Tracheal epithelial cell (primary cell): ENCODE results near the gene SETD3. TPM values are rescaled to one million over a fixed set of nuclear protein-coding genes. Genes with fewer than 3 reads are reported as not detected.

ENCODE experiments used
- total RNA-seq: library from RNA; depleted of rRNA; stranded (reverse); fragments of >200 nt; gene quantifications from 2 replicates; pipeline ENCODE4 v1.2.1, GENCODE V29; 2014

Gene SETD3
- total RNA-seq, result 75.4 and 76.9 TPM in 2 replicates

GRCh38 chr14:99479906-99480869, at the start of gene SETD3:
TSS of gene SETD3 (minus strand) at chr14:99480859. CDS start at chr14:99465805, 15,054 bp downstream.

GRCh38 chr14:99480917-99481744, 472 bp upstream of the SETD3 start, which contains the start of gene CCNK:
TSS of gene CCNK (plus strand) at chr14:99481409. CDS start at chr14:99492678, 11,269 bp downstream.

Other genes starting within 250 kb of the SETD3 start
- gene BCL11B, start 208.7 kb downstream of the SETD3 start, total RNA-seq, result 5.1 and 8.7 TPM in 2 replicates
- 17.1 and 25.3 TPM in 2 replicates for gene CCNK, start 550 bp upstream of the SETD3 start, total RNA-seq
- 23.4 and 42.8 TPM in 2 replicates for gene CCDC85C, start 123.3 kb upstream of the SETD3 start, total RNA-seq
- gene HHIPL1, start 164.3 kb upstream of the SETD3 start, total RNA-seq, result 0.21 and 0.72 TPM in 2 replicates
- not detected in 2 replicates for gene CYP46A1, start 203.4 kb upstream of the SETD3 start, total RNA-seq